NCI-H1105 (cell line): ENCODE data around the gene MYO1B.
A peak's percentile ranks its signal among the peaks of the same experiment; 100 is the strongest.

Experiments
- DNase-seq: peaks from one replicate; lab custom pipeline; 2025; lab: John Stamatoyannopoulos, UW

MYO1B gene

DNA sequence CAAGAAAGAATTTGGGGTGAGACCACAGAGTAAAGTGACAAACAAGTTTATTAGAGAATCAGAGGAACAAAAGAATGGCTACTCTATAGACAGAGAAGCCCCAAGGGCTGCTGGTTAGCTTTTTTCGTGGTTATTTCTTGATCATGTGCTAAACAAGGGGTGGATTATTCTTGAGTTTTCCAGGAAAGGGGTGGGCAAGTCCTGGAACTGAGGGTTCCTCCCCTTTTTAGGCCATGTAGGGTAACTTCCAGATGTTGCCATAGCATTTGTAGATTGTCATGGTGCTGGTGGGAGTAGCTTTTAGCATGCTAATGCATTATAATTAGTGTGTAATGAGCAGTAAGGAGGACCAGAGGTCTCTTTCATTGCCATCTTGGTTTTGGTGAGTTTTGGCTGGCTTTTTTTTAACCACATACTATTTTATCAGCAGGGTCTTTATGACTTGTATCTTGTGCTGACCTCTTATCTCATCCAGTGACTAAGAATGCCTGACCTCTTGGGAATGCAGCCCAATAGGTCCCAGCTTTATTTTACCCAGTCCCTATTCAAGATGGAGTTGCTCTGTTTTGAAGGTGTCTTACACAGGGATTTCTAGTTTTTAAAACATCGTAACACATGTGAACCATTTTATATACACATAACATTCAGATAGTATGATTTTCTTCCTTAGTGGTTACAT lies 77.8 kb downstream of the MYO1B start:
- DNase-seq, result no peak

DNA sequence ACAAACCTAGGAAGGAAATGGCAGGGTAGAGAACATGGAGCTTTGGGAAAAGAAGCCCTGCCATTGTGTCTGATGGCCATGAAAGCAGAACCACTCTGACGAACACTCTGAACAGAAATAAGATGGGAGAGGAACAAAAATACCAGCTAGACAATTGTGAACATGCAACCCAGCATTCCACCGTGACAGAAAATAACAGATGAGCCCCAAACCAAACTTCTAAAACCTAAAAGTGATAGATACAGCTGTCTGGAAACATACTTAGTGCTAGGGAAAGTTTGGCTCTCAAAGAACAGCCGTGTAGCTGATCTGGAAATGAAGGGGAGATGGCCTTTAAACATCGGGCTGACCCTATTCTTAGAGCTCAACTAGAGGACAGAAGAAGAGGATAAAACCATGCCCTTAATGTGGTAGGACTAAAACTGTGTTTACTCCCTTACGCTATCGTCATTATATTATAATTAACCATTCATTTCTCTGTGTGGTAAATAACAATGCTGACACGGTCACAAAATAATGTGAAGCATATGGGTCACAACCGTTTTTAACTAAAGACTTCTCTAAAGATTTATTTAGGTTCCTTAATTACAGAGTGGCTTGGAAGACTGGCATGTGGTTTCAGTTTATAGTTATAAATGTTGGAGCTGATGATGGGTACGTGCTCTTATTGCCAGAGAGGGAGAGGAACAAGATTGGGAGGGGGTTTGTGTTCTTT lies 80.6 kb downstream of the MYO1B start:
- no peak for DNase-seq

DNA sequence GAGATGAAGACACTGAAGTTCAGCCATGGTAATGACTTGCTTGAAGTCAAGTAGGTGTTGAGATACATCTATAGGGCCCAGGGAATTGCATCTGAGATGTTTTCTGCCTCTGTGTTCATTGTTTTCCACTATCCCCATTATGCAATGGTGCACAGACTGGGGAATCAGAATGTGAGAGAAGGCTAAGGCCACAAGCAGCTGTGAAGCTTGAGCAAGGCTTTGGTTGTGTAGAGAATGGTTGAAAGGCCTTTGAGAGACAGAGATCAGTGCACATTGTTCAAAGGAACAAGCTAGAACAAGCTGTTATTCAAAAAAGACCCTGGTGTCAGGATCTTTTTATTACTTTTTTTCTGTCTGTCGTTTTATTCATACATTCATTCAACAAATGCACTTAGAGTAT lies 82.3 kb downstream of the MYO1B start:
- DNase-seq, result no peak

DNA sequence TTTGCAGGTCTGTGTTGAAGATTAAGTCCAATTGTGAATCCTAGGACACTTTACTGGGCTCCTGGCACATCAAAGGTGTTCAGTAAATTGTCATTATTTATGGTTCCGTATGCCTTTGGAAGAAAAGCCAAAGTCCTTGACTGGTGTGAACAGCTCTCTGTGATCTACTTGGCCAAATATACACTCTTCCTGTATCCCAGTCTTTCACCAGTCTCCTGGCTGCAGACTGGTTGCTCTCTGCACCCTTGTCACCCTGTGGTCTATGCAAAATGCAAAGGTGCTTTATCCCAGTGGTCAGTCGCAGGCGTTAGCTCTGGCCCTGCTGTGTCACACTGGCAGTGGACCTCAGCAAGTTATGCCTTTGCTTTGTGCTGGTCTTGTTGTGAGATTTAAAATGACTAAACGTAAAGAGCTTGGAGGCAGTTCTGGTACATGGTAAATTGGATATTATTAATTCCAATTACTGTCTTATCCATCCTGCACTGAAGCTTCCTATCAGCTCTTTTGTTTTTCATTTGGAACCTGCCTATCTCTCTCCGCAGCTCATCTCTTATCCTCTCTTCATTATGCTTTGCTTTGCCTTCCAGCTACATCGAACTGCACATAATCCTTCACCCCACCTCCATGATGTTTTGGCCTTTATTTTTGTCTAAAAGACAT lies 83.1 kb downstream of the MYO1B start:
- no peak for DNase-seq

DNA sequence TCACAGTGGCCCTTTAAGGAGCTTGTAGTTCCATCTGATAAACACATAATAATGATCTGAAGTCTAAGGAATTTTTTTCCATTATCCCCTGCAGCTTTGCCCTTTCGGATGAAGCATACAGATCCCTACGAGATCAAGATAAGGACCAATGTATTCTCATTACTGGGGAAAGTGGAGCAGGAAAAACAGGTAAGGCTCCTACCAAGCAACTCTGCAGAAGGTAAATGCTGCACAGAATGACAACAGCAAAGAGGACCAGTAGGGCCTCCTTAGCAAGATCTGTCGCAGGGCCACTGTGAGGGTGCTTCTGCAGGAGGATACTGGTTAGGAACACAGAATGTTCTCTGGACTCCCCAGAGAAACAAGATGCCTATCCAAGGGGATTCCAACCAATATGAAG lies 84.6 kb downstream of the MYO1B start:
- DNase-seq, result no peak

DNA sequence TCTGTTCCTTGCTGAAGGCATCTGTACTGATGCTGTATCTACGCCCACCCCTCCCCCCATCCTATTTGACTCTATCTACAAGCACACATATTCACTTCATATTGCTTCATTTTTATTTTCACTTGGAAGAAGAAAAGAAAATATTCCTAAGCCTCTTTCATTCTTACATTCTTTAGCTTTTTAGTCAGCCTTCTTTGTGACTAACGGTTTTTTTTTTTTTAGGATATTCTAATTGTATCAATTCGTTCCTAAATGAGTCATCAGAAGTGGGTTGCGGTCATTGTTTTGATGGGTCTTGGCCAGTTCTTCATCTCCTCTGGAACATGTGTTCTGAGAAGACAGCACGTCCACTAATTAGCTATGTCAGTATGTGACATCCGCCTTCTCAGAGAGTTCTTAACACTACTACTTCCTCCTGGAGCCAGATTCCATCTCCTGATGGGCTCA lies 88.7 kb downstream of the MYO1B start:
- no peak for DNase-seq

DNA sequence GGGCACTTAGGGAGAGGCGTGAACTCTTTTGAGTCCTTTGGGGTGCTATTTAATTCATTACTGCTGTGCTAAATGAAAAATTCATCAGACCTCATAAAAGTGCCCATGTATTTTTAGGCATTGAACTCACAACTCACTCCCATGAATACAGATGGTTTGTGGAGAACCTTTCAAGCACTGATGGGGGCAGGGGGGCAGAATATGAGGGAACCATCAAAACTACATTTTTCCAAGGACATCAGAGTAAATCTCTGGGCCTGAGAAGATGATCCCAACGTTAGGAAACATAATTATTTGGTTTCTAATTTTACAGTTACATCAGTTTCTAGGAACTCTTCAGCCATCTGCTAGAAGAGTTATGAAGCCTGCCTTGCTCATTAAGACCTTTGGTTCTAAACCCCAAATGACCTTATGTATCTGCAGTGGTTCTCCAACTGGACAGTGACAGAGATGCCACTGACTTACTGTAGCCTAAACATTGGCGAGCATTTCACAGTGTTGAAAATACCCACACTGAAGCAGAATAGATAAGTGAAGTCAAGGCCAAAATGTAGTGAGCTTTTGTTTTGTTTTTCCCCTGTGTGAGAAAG lies 90.8 kb downstream of the MYO1B start:
- no peak for DNase-seq

DNA sequence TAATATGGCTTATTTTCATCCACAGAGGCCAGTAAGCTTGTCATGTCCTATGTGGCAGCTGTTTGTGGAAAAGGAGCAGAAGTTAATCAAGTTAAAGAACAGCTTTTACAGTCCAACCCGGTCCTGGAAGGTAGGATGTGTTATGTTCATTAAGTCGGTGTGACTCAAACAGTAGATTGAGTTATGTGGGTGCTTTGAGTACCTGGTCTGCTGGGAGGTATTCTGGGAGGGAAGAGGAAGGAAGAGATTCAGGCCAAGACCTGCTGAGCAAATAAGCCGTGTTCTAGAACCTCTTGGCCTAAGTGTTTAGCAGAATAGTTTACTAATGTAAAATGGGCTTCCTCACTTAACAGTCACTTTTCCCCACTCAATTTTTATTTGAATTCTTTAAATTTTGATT lies 96.2 kb downstream of the MYO1B start:
- no peak for DNase-seq

DNA sequence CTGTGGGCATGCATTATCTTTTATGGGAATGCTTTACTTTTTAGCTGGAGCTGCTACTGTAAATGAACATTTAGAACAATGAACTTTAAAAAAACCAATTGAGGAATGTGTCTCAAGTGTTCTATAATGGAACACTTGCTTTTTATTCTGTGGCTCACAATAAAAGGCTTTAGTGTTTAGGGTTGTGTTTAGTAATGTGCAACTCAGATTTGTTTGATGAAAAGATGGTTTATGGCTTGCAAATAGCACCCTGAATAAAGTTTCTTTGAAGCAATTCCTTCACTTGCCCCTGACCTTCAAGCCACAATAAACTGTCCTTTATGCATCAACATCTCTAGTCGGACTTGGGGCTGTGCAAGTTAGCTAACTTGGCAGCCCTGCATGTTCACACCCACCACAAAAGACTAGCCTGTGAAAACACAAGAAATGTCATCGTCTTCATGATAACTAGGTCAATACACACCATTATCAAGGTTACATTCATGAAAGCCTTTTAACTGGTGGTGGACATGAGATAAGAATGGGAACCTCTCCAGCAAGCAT lies 98.7 kb downstream of the MYO1B start:
- DNase-seq, result no peak

DNA sequence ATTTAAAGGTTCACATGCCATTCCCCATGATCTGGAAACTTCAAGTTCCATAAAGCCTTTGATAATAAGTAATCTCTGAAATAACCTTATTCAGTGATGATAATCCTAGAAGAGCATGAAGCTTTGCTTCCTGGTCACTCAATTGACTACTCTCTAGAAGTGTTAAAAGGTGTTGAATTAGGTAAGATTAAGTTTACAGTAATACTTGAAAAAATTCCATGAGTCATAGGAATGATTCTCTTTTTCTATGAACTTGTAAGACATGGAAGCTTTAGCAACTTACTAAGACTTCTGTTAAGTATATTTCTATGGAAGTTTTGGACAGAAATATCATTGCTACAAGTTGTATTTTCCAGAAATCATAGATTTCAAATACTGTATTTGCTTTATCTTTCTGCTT lies 100.6 kb downstream of the MYO1B start:
- DNase-seq, result no peak

DNA sequence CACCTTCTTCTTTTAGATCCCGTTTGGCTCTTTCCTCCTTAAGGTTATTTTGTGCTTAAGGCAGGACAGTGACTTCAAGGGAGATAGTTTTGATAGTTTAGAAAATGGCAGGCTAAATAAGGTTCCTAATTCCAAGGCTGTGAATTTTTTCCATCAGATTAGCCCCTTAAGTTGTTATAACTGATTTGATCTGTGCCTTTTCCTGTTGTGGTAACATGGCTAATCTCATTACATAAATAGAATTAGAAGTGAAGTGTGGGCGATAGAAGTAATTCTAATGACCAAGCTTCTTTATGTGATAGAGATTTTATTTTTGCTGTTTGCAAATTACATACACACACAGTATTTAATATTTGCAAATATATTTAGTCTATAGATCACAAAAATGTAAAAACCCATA lies 102.0 kb downstream of the MYO1B start:
- no peak for DNase-seq

DNA sequence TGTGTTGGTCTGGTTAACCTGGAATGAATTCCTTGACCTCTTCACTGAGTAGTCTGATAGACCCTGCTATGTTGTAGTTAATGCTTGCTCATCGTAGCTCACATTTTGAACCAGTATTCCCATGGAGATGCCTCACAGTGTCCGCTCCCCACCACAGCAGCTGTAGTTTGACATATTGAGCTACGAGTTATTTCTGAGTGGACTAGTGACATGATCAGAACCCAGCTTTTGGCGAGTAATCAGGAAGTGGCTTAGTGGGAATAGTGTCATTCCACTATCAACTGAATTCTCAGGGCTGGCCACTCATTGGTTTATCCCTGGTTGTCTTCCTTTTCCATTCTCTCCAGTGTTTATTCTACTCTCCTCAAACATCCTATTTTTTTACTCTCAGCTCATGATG lies 102.7 kb downstream of the MYO1B start:
- no peak for DNase-seq

DNA sequence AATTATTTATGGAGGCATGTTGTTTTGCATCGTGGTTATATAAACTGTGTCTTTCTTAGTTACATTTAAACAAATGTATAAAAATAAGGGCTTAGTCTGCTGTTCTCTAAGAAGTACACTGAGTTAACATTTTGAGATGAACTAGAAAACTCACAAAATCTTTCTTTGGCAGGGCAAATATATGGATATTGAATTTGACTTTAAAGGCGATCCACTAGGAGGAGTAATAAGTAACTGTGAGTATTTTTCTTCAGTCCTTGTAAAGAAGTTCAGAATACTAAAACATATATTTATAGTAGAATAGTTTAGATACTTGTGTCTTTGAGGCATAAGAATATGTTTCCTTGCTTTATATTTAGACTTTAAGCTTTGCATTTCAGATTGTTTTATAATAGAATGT lies 104.8 kb downstream of the MYO1B start:
- no peak for DNase-seq

DNA sequence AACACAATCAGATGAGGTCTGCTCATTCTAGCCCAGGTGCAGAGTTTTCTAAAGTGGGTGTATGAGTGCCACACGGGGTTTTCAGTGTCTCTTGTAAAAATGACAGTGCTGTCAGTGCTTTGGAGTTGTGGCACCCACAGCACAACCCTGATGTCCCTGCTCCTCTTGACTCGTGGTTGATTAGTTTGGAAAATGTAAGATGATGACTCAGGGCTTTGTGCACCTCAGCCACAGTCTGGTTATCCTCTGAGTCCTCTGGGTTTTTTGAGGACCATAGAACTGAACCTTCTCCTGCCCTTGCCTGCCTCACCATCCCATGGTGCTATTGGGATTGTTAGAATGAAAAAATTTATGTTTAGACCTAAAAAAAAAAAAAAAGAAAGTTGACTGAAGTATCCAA lies 105.6 kb downstream of the MYO1B start:
- DNase-seq, result no peak

DNA sequence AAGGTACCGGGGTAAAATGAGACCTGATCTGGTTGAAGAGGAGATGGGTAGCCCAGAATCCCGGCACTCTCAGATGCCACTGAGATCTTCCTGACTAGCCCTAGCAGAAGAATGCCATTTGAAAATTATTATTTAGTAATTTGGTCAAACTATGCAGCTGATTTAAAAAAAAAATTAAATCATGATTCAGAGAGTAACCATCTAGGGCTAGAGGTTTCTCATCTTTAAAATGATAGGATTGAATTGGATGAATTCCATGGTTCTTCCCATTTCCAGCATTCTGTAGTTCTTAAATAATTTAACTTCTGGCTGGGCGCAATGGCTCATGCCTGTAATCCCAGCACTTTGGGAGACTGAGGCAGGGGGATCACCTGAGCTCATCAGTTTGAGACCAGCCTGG lies 106.1 kb downstream of the MYO1B start:
- no peak for DNase-seq

DNA sequence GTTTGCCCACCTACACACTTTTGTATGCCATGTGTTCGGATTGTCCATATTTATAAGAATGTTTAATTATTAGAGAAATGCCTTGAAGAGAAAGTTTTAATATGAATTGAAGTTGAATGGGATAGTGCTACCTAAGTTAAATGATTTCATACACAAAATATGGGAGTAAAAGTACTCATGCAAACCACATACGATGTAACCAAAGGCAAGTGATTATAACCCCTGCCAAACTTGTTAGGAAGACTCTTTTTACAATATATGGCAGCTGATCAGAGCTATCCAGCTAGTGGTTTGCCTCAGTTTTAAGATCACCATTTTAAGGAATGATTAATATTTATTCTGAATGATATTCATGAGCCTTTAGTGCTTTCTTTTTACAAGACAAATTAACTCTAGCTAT lies 106.7 kb downstream of the MYO1B start:
- DNase-seq, result no peak

DNA sequence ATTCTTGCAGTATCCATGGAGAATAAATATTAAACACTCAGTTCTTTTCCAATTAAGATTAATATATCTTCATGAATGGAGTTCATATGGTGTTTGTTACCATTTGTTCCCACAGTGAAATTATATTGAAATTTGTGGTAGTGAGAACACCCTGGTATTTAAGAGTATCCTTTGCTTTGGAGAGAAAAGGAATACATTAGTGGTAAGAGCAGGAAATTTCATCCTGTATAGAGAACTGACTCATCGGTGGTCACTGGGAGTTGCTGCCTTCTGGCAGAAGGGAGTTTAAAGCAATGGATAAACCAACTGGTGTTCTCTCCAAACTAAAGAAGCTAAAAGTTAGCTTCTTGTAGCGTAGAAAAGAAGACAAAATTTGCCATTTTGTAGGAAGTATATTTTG lies 107.3 kb downstream of the MYO1B start:
- DNase-seq, result no peak

DNA sequence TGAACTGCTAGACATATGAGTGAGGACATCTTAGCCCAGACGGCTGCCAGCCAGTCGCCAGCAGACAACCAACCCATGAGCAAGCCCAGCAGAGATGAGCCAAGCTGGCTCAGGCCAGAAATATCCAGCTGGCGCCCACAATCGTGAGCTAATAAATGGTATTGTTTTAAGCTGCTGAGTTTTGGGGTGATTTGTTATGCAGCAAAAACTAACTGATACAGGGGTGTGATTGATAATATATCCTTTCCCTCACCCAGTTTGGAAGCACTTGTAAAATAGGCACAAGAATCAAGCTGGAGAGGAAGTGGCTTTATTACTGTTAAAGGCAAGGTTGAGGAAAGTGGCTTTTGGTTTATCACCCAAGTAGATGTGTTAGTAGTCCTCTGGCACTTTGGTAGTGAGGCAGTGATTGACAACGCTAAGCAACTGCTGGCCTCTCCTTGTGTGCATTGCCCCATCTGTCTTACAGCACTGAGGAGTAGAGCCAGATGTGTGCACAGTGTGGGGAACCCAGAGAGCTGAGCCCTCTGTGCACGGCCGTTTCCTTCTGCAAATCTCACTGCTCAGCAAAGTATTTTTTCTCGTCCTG lies 110.1 kb downstream of the MYO1B start:
- DNase-seq, result no peak

DNA sequence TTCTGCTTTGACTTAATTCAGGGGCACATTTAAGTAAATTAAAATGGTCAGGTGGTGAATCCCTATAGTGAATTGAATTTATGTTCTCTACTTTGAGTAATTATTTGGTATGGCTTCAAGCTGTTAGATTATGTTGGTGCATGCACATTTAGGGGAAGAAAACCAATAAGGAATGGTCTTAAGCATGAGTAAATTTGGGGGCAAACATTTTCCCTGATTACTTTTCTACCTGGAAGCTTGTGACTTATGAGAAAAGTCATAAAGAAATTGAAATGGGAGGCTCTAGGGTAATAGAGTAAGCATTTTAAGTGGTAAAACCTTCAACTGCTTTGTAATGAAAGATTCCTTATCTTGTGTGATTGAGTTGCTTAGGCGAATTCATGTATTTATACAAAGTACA lies 112.5 kb downstream of the MYO1B start:
- DNase-seq, result no peak

DNA sequence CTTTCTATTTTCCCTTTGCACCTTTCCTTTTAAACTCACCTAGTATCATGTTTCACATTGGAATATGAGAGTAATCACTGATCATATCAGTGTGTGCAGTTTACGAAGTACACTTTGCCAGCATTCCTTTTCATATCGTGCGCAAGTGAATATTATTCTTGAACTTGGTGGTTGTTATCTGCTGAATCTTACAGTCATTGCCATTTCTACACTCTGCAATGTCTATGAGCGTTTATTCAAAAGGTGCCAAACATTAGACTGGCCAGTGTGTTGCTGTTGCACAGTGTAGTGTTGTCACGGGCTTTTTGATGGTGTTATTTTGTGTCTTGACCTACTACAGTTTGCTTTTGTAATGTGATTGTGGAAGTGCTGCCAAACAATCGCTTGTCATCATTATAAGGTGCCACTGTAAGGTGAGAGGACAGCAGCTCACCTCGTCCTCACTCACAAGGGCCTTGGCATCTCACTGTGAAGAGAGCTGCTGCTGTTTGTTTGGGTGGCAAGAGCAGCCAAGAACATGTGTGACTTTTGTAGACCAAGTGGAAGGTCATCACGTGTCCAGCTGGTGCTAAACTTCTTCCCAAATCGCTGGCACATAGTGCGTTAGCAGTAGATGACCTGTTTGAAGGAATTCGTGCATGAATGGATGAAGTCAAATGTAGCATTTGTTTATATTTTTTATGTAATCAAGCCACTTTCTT lies 113.3 kb downstream of the MYO1B start:
- DNase-seq, result no peak

DNA sequence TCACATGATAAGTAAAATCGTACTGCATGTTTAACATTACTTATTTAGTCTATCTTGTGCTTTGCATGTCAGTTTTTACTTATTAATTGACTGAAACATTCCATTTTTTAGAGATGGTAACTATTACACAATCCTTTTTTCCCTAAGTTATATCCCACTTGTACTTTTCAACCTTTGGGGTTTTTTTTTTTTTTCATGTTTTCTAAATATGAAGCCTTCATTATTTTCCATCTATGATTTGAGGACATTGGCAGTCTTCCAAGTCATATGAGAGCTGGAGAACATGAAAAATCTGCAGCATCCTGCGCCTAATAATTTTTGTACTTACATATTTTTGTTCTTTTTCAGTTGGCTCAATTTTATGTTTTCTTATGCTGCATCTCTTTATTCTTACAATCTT lies 113.9 kb downstream of the MYO1B start:
- peak; percentile 19 for DNase-seq

DNA sequence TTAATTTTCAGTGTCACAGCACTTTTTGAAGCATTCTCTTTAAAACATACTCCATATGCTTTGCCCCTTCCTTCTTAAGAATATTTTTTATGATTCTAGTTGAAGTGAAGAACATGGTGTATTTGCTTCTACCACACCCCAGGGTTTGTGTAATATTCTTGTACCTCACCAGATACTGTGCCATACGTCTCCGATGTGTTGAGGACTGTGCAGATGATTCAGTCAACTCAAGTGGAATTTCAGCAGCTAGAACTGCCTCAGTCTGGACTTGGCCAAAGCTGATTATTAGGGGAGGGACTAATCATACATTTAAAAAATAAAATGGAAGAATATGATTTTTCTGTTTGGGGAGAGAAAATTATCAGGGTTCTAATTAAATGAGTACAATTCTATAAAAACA lies 115.7 kb downstream of the MYO1B start:
- no peak for DNase-seq
